Measurements from ENCODE around the gene ATF3. TPM values are rescaled to one million over a fixed set of nuclear protein-coding genes. Genes with fewer than 3 reads are reported as not detected.

The ATF3 gene
- total RNA-seq, 1 experiment from 2014 or later, result 13.0 TPM

DNA sequence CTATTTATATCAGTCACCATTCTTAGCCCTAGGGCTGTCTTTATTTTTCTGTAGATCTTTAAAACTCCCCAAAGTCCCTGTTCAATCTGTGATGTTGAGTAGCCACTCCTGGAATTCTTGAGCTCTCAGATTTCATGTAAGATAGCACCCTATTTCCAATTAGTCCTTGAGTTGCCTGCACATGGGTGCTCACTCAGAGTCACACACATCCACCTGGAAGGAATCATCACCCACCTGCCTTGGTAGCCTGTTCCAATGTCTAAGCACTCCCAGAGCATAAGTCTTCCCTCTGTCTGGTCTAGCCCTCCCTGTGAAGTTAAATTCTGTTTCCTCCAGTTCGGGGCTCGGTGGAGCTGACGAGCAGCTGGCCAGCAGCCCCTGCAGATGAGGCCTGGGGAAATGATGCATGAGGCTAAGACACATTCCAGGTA, 14.7 kb upstream of the ATF3 start:
- TF ChIP-seq, protein P1, sequence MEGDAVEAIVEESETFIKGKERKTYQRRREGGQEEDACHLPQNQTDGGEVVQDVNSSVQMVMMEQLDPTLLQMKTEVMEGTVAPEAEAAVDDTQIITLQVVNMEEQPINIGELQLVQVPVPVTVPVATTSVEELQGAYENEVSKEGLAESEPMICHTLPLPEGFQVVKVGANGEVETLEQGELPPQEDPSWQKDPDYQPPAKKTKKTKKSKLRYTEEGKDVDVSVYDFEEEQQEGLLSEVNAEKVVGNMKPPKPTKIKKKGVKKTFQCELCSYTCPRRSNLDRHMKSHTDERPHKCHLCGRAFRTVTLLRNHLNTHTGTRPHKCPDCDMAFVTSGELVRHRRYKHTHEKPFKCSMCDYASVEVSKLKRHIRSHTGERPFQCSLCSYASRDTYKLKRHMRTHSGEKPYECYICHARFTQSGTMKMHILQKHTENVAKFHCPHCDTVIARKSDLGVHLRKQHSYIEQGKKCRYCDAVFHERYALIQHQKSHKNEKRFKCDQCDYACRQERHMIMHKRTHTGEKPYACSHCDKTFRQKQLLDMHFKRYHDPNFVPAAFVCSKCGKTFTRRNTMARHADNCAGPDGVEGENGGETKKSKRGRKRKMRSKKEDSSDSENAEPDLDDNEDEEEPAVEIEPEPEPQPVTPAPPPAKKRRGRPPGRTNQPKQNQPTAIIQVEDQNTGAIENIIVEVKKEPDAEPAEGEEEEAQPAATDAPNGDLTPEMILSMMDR (IDR thresholded peaks at IDR 0.05; ENCODE audit: unreplicated experiment), result no peak
- H3K9me3 Mint-ChIP-seq (ENCODE audit: low read depth, unreplicated experiment), result no peaks in the 10 kb centered on the region
- no TSS peak for BruUV-seq (replicated peaks)
- no peak for DNase-seq
- intact Hi-C loops (cut with micrococcal nuclease; ENCODE audit: unreplicated experiment), result no loop called here
- peaks cover 25% of the 10 kb centered on the region for H3K4me1 Mint-ChIP-seq (ENCODE audit: low read depth, unreplicated experiment)
- no peak overlapping the region for H3K4me3 Mint-ChIP-seq (ENCODE audit: low read depth, unreplicated experiment)
- peaks cover 12% of the 10 kb centered on the region for H3K36me3 Mint-ChIP-seq (ENCODE audit: insufficient read depth, unreplicated experiment)
- no peak overlapping the region for H3K27ac Mint-ChIP-seq (ENCODE audit: unreplicated experiment)
- peaks cover 9% of the 10 kb centered on the region for H3K27me3 Mint-ChIP-seq (ENCODE audit: unreplicated experiment)
- CTCF ChIA-PET, result interaction anchor here (1.0 to 1.1 kb wide), 2 partner anchors 116 to 117 kb away, joined by 3 read pairs; no protein-coding TSS in a partner anchor

DNA sequence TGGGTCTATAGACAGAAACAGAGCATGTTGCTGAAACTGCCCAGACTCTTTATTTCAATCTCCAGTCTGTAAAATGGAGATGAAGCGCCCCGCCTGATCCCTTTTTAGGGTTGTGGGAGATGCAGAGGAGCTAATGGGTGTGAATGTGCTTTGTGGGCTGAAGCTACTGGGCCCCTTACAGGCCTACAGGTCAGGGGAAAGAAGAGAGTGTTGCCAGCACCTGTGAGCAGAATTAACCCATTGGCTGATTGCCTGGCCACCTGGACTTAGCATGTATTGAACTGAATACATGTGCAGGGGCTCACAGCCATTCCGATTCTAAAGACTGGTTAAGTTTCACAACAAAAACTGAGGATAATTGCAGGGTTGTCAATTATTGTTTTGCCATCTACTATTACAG, 13.9 kb upstream of the ATF3 start:
- Mint-ChIP-seq H3K27me3 (ENCODE audit: unreplicated experiment) (peaks cover 12% of the 10 kb centered on the region), H3K4me3 (ENCODE audit: low read depth, unreplicated experiment) (no peak overlapping the region), H3K9me3 (ENCODE audit: low read depth, unreplicated experiment) (no peaks in the 10 kb centered on the region), H3K4me1 (ENCODE audit: low read depth, unreplicated experiment) (peaks cover 25% of the 10 kb centered on the region), H3K27ac (ENCODE audit: unreplicated experiment) (no peak overlapping the region), H3K36me3 (ENCODE audit: insufficient read depth, unreplicated experiment) (peaks cover 12% of the 10 kb centered on the region)
- no TSS peak for BruUV-seq (replicated peaks)
- CTCF ChIA-PET, result interaction anchor here (0.8 kb wide), 1 partner anchor 118 kb away, joined by 4 read pairs; no protein-coding TSS in a partner anchor
- intact Hi-C loops (cut with micrococcal nuclease; ENCODE audit: unreplicated experiment), result loop anchor here (1.0 kb wide), 1 partner anchor 117 kb away; no protein-coding TSS in a partner anchor
- no peak for DNase-seq
- TF ChIP-seq, protein P1 (IDR thresholded peaks at IDR 0.05; ENCODE audit: unreplicated experiment), result no peak

DNA sequence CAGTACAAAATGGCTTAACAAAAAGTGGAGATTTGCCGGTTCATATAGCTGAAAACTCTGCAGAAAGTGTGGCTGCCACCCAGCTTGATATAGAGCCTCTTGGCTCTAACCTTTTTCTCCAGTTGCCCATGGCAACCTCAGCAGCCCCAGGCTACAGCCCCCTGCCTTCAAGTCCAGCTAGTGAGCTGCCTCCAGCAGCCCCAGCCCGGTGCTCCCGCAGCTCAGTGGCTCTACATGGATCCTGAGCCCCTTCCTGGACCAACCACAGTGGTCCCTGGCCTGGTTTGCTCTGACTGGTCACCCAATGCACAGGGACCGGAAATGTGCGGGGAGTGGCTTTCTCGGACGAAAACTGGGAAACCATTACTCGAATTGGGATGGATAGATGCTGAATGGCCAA, 13.3 kb upstream of the ATF3 start:
- TF ChIP-seq, protein P1 (IDR thresholded peaks at IDR 0.05; ENCODE audit: unreplicated experiment), result no peak
- Mint-ChIP-seq H3K4me1 (ENCODE audit: low read depth, unreplicated experiment) (peaks cover 25% of the 10 kb centered on the region), H3K27ac (ENCODE audit: unreplicated experiment) (peak overlapping the region; percentile 87), H3K27me3 (ENCODE audit: unreplicated experiment) (peaks cover 18% of the 10 kb centered on the region), H3K4me3 (ENCODE audit: low read depth, unreplicated experiment) (peak overlapping the region; percentile 28), H3K36me3 (ENCODE audit: insufficient read depth, unreplicated experiment) (peaks cover 12% of the 10 kb centered on the region), H3K9me3 (ENCODE audit: low read depth, unreplicated experiment) (no peaks in the 10 kb centered on the region)
- CTCF ChIA-PET, result interaction anchor here (0.8 kb wide), 1 partner anchor 118 kb away, joined by 4 read pairs; no protein-coding TSS in a partner anchor
- intact Hi-C loops (cut with micrococcal nuclease; ENCODE audit: unreplicated experiment), result loop anchor here (1.0 kb wide), 1 partner anchor 118 kb away; no protein-coding TSS in a partner anchor
- no peak for DNase-seq
- BruUV-seq (replicated peaks), result TSS peak; percentile 83

- peaks cover 12% of the 10 kb centered on the region for H3K36me3 Mint-ChIP-seq (ENCODE audit: insufficient read depth, unreplicated experiment)
- CTCF ChIA-PET, result interaction anchor here (1.0 to 1.7 kb wide), 5 partner anchors 12 to 561 kb away, joined by 3 to 16 read pairs (median 3); partner anchors contain the start of genes ATF3, DTL and INTS7
- peak overlapping the region; percentile 87 for H3K27ac Mint-ChIP-seq (ENCODE audit: unreplicated experiment)
- H3K4me3 Mint-ChIP-seq (ENCODE audit: low read depth, unreplicated experiment), result peak overlapping the region; percentile 28
- no peaks in the 10 kb centered on the region for H3K9me3 Mint-ChIP-seq (ENCODE audit: low read depth, unreplicated experiment)
- TF ChIP-seq, protein P1 (IDR thresholded peaks at IDR 0.05; ENCODE audit: unreplicated experiment), result peak; percentile 86
- BruUV-seq (replicated peaks), result no TSS peak
- DNase-seq, result peak; percentile 73
- intact Hi-C loops (cut with micrococcal nuclease; ENCODE audit: unreplicated experiment), result loop anchor here (1.0 to 2.0 kb wide), 2 partner anchors 109 to 119 kb away; no protein-coding TSS in a partner anchor
- peaks cover 26% of the 10 kb centered on the region for H3K27me3 Mint-ChIP-seq (ENCODE audit: unreplicated experiment)
- peaks cover 25% of the 10 kb centered on the region for H3K4me1 Mint-ChIP-seq (ENCODE audit: low read depth, unreplicated experiment)
These were observed 12.5 kb upstream of the ATF3 start for GRCh38 chr1:212595787-212596714.
